HG03565 (cell line): ENCODE results near the gene CREBBP.

Experiments used
- ATAC-seq: cut with Tn5 transposase; IDR thresholded peaks from one replicate; pipeline ENCODE4 v1.9.1; 2021; ENCODE audit warnings: mild to moderate bottlenecking, moderate library complexity; ENCODE audit not compliant: unreplicated experiment

CREBBP gene

DNA sequence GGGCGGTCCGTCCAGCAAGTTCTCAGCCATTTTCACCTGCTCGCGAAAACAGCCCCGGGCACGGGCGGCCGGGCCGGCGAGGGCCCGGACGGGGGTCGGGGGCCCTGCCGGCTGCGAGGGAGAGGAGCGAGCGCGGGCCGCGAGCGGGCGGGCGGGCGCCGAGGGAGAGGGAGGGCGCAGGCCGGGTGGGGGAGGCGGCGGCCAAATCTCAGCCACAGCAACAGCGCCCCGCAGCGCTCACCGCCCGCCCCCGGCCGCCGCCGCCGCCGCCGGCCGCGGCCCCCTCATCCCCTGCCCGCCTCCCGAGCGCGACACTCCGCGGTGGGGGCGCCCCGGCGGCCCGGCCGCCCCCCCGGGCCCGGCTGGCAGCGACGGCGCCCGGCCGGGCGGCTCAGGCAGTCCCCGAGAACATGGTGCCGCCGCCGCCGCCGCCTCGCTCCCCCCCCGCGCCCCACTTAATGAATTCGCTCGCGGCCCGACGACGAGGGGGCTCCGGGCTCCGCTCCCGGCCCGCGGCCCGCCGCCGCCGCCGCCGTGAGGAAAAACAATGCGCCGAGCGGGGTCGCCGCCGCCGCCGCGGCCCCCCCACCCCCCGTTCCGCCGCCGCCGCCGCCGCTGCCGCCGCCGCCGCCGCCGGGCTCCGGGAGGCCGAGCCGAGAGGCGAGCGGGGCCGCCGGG, 487 bp downstream of the CREBBP start:
- no peak for ATAC-seq

DNA sequence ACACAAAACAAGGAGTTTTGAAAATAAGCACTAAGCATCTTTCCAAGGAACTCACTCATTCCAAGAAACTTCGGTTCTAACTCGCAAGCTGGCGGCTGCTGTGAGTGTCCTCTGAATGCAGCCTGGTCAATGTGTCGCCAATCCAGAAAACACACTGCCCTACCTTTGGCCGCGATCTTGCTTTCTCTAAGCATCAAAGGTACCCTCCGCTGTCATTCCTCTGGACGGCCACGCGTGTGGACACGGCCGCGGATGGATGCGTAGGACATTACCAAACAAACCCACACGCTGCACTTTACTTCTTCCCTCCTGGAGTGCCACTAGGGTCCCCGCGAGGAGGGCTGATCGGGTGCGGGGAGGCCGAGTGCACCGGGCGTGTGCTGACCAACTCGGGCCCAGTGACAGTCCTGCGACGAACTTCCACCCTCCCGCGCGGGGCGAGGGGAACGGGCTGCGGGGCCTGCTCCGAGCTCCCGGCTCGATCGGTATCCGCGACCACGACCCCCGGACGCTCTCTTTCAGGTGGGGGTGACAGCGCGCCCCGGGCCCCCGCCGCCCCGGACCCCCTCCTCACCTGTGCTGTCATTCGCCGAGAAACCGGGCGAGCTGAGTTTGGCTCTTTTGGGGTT, 1.1 kb downstream of the CREBBP start:
- ATAC-seq, result no peak

GRCh38 chr16:3878610-3879009, 1.9 kb downstream of the CREBBP start:
- ATAC-seq, result no peak

GRCh38 chr16:3876695-3877094, 3.8 kb downstream of the CREBBP start:
- ATAC-seq, result no peak

GRCh38 chr16:3876160-3876559, 4.4 kb downstream of the CREBBP start:
- no peak for ATAC-seq

DNA sequence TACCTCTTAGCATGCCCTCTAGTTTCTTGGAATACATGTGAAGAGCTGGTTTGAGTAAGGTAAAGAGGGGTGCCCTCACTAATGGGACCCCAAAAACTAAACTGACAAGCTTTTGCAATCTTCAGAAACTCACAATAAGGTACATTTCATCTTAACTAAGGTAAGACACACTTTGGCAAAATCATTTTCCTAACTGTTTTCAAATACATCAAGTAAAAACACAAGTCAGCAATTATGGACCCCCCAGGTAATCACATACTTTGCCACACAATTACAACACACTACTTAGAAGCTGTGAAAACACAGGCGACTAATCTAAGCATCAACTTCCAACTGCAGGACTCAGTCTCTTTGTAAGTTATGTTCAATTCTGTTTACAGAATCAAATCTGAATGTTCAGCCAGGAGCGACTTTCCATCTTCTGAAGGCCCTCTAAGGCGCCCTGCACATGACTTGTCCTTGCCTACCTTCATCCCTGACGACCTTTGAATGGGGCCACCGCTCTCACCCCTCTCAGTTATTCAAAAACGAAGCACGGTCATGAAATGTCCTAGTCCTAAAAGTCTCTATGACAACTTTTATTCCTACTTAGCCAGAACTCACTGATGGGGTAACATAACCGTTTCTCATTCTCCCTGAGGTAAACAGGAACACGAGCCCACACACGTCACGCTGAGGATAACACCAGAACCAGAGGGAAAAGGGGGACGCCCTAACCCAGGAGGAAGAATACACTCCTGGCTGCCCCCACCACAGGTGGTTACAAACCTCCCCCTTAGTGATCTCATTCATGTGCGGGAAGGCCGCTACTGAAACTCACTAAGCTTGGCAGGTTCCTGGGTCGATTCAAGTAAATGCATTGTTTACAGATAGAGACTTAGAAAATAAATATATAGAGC, 5.5 kb downstream of the CREBBP start:
- ATAC-seq, result no peak

DNA sequence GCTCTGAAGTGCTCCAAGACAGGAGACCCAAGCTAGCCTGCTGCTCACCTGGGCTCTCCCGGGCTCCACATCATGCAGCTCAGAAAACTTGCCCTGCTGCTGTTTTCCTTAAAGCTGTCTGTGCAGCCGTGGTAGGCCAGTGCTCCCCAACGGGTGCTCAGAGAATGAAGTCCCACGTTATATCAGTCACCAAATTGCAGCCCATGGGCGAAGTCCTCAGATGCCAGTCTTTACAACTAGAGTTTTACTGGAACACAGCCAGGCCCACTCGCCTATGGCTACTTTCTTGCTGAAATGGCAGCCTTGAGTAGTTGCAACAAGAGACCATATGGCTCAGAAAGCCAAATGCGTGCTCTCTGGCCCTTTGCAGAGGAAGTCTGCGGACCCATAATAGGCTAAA, 6.3 kb downstream of the CREBBP start:
- ATAC-seq, result no peak

DNA sequence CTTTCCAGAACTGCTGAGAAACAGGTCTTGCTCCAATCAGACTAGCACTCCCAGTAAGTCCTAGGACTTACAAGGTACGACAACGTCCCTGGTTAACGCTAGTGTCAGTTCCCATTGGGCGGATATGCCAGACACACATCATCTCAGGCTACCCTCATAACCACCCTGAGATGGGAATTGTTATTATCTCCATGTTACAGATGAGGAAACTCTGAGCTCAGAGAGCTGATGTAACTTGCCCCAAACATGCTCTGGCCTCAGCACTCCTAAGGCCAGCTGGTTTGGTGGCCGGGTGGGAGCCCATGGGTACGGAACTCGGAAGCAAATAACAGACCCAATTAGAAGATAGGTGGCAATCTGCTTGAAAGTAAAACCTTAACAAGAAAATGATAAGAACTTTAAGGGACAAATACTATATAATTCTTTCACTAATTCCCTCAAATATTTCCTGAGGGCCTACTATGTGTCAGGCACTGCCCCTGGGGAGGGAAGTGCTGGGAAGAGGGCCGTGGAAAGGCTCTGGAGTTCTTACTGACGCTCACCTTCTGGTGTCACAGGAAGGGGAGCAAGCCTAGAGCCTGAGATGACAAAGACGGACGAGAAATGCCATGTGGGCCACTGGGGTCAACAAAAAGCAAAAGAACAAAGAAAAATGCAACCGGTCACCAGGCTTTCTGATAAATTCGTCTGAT, 6.9 kb downstream of the CREBBP start:
- no peak for ATAC-seq

DNA sequence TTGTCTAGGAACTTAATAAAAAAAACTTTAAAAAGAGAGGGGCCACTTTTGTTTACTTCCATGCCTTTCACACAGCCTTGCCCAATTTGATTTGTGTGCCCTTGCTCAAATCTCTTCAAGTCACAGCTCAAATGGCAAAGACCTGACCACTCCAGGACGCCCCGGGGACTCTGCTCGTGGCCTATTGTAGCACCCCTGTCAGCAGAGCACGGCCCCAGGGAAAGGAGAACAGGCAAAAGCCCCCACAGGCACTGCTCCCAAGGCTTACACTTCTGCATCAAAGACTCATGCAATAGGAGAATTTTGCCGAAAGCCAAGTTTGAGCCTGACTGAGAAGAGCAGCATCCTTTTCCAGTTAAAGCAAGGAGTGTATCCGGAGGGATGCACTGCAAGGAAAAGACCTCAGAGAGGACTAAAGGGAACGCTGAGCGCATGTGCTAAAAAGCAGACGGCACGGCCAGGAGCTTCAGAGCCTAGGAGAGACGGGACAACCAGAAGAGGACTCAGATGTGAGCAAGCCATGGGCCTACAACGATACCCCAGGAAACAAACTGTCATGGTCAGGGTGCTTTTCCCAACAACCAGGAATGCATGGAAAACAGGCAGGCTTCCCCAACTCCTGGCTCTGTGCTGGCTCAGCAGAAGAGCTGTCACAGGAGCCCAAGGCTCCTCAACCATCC, 8.2 kb downstream of the CREBBP start:
- no peak for ATAC-seq

GRCh38 chr16:3868967-3869366, 11.5 kb downstream of the CREBBP start:
- no peak for ATAC-seq

- no peak for ATAC-seq
Measured at GRCh38 chr16:3868556-3868955, 12.0 kb downstream of the CREBBP start.

- ATAC-seq, result no peak
Measured at GRCh38 chr16:3866703-3867431, 13.6 kb downstream of the CREBBP start.

- ATAC-seq, result no peak
Measured at GRCh38 chr16:3865241-3865640, 15.3 kb downstream of the CREBBP start.

DNA sequence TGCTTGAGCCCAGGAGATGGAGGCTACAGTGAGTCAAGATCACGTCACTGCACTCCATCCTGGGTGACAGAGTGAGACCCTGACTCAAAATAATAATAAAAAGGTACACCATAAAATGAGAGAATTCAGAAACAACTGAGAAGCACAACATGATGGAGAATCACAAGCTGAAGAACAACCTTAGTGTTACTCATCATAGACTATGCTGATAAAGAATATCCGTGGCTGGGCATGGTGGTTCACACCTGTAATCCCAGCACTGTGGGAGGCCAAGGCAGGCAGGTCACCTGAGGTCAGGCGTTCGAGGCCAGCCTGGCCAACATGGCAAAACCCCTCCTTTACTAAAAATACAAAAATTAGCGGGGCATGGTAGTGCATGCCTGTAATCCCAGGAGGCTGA, 16.0 kb downstream of the CREBBP start:
- no peak for ATAC-seq

DNA sequence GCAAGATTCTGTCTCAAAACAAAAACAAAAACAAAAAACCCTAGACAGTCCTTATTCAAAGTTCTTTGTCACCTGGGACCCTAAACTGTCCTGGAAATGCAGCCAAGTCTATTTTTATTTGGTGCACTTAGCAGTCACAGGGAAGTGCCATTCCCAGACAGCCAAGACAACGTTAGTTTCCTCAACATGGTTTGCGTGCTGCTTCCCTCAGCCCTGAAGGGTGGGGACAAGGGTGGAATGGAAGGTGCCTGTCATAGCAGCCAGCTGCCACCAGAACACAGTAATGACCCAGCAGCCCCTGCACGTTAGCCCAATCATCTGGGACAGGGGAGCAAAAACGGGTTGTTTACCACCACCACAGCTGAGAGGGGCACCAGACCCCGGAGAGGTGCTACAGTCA, 16.9 kb downstream of the CREBBP start:
- no peak for ATAC-seq

- no peak for ATAC-seq
Measured at GRCh38 chr16:3861808-3862451, 18.6 kb downstream of the CREBBP start.

- no peak for ATAC-seq
Measured at GRCh38 chr16:3859889-3860288, 20.6 kb downstream of the CREBBP start.

DNA sequence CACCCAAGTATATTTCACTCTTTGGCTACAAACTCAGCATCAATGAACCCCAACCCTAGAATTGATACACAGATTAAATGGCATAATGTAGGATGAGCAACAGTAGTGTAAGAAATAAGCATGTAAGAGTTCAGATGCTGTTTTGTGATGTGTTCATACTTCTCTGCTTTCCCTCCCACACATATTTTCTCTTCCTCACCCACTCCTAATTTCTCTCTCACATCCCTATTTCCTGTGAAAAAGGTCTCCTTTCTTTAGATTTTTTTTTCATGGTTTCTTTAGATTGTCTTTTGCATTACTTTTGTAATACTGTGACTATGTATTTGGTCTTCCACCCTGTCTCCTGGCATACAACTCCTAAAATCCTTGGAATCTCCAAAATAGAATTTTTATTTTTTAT, 21.7 kb downstream of the CREBBP start:
- ATAC-seq, result no peak

- no peak for ATAC-seq
Measured at GRCh38 chr16:3857189-3858043, 23.1 kb downstream of the CREBBP start.
